Fibroblast of the conjunctiva (primary cell): Measurements from ENCODE around the gene C8A.

Experiments used
- DNase-seq: peaks from one replicate; pipeline ENCODE4 v3.0.0-alpha.2; 2010; ENCODE audit warnings: low read depth

Gene C8A

DNA sequence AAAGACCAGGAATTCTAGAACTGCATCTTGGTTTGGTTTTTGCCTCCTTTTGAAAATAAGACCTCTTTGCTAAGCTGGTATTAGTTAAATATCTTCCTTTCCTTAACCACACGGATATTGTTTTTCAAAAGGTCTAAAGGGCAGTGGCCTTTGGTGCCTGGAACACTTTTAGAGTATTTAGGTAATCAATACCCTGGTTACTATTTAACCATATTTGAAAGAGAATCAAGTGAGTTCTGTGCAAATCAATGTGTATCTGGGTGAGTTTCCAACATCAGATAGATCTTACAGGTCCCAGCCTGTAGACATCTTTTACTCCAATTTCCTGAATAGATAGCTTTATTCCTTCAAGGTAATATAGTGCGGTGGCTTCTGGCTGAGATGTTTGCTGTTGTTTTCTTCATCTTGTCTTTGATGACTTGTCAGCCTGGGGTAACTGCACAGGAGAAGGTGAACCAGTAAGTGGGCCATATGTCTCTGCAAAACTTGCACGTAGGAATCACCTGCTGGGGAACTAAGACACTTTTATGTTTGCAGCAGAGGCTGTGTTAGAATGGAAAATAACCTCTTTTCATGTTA lies at the start of gene C8A:
Gene C8A, plus strand, starts transcription at position 277 of the 579 bp plus-strand sequence. Its CDS starts 105 bp downstream, at position 382.
- DNase-seq: no peak

DNA sequence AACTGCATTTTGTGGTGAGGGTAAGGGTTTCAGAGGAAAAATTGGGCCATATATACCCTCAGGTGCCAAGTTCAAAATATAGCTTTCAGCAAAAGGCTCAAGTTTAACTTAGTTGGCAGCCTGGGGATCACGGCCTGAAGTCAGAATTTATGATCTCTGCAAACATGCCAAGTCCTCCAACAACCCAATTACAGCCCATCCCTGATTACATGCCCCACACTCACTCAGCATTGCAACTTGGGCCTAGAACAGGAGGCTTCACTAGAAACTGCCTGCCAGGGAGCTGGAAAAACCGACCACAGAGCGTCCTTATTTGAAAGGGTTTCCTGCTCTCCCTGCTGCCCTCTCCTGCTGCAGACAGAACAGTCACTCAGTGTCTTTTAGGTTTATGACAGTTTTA lies 47.8 kb upstream of the C8A start:
- no peak for DNase-seq

GRCh38 chr1:56808410-56808809 lies 46.2 kb upstream of the C8A start:
- DNase-seq: no peak

DNA sequence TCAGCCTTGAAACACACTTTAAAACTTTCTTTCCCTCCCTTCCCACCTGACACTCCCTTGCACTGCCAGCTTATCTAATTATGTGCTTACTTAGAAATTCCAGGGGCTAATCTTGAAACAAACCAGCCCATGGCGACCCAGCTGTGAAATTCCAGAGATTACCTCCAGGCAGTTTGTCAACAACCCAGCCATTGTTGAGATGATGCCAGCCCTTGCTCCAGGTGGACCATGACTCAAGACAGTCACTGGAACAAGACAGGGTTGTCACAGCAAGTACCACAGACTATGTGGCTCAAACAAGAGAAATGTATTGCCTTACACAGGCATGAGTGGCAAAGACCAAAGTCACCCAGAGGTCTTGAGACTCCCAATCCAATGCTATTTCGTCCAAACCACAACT lies 43.3 kb upstream of the C8A start:
- DNase-seq: no peak

- no peak for DNase-seq
Observed at GRCh38 chr1:56814205-56814604, 40.4 kb upstream of the C8A start.

DNA sequence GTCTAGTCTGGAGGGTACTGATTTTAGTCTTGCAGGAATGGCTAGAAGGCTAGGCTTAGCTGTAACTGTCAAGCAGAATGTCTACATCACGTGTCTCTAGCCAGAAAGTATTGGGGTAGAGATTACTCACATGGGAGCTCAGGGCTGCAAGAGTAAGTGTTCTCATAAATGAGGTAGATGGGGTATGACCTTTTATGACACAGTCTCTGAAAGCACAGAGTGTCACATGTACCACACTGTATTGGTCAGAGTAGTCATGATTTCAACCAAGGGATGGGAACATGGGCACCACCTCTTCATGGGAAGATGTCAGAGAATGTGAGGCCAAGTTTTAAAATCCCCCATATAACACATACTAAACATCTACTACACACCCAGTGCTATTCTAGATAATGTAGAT lies 38.3 kb upstream of the C8A start:
- no peak for DNase-seq

- no peak for DNase-seq
Observed at GRCh38 chr1:56816909-56817308, 37.7 kb upstream of the C8A start.

DNA sequence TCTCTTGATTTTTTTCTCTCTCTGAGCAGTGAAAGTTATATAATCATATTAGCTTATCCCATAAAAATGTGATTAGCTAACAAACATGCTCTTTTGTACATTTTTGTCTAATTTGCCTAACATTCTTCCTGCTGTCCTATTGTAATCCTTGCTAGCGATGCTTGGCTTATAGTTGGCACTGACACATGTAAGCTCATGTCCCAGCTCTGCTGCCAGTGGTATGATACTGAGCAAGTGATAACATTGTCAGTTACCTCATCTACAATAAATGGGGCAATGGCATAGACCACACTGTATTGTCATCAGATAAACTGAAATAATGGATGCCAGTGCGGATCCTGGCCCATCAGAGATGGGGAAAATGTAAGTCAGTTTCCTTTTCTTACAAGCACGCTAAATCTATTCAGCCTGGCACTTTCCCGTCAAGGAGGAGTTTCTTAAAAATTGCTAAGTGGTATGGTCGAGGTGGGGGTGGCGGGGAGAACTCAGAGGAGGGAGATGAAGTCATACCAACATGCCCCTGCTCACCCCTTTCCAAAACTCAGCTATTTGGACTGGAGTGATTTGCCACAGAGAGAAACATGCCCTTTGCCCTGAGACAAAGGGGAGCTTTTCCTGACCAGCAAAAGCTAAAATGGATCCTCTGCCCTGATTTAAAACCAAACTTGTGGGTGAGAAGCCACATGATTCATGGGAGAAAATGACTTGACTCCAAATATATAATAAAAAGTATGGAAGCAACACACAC lies 36.7 kb upstream of the C8A start:
- DNase-seq: no peak

GRCh38 chr1:56819387-56819899 lies 35.2 kb upstream of the C8A start, which contains the start of gene FYB2:
FYB2 (minus strand) TSS chr1:56819404; CDS start chr1:56819290, 114 bp downstream.
- DNase-seq: no peak

DNA sequence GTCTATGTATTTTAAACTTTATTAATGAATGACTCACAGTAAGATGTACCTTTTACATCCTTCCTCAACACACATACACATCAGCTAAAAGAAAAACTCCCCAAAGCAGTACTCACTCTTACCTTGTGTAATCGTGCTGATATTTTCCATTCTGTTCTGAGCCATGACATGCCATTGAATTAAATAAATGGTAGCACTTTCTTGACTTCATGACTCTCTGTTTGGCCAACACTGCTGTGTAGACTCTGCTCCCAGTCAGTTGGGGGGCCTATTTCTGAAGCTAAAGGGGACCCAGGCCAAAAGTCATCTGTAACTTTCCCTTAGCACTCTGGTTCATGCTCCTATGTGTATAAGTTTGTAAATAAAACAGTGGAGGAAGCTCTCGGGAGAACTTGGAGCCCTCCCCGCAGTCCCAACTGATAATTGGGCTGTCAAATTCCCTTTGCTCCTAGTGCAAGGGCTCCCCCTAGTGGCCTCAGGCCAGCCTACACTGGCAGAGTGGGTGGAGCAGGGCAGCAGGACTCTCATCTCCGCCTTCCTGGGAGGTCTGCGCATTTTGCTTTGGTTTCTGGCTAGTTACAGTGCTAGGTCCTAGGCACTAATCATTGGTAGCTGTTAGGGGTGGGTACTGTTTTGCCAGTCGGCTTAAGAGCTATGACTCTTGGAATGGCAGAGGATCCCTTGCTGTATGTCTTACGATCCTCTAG lies 33.7 kb upstream of the C8A start:
- DNase-seq: peak; percentile 62

DNA sequence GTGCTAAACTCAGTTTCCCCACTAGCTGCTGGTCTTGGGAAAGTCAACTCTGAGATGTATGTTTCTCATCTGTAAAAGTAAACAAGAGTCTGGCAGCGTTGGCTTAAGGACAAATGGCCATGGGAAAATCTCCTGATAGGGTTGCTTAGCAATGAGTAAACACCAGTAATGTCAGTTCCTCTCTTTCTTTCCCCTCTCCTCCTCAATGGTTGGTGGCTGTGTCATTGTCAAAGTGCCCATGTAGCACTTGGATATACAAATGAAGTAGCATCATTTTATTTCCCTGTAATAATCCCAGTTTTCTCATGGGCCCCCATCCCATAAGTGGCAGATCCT lies 33.2 kb upstream of the C8A start:
- DNase-seq: no peak

GRCh38 chr1:56824271-56824670 lies 30.3 kb upstream of the C8A start:
- no peak for DNase-seq

DNA sequence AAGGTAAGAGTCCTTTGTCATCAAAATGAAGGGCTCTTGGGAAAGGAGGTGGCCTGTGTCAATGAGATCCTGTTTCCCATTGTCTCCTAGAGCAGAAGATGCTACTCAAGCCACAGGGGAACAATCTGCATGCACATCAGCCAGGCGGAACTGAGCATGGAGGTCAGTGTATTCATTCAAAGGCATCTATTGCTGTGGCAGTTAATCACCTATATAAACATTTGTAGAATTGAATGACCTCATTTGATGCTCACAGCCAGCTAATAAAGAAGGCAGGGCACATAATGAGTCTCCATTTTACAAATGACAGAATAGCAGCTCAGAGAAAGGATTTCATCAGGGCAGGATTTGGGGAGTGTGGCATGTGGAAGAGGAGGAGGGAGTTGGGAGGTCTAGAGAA lies 29.7 kb upstream of the C8A start:
- DNase-seq: no peak

- no peak for DNase-seq
Observed at GRCh38 chr1:56825436-56825835, 29.2 kb upstream of the C8A start.

DNA sequence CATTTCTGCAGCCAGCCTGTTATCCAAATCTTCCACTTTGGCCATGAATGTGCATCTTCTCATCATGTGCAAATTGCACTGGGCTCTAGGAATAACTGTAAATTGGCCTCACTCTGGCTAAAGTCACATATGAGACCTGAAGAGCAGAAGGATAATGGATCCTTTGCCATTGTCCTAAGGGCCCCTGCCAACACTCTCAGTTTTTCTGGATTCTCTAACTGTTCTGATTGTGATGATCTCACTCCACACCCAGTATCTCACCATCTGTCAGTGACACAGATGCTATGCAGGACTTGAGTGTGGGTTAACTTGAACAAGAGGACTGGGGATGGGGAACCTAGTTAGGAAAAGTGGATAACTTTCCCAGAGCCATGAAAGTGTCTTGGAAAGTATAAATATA lies 26.9 kb upstream of the C8A start:
- DNase-seq: no peak

GRCh38 chr1:56830052-56830451 lies 24.5 kb upstream of the C8A start:
- no peak for DNase-seq

DNA sequence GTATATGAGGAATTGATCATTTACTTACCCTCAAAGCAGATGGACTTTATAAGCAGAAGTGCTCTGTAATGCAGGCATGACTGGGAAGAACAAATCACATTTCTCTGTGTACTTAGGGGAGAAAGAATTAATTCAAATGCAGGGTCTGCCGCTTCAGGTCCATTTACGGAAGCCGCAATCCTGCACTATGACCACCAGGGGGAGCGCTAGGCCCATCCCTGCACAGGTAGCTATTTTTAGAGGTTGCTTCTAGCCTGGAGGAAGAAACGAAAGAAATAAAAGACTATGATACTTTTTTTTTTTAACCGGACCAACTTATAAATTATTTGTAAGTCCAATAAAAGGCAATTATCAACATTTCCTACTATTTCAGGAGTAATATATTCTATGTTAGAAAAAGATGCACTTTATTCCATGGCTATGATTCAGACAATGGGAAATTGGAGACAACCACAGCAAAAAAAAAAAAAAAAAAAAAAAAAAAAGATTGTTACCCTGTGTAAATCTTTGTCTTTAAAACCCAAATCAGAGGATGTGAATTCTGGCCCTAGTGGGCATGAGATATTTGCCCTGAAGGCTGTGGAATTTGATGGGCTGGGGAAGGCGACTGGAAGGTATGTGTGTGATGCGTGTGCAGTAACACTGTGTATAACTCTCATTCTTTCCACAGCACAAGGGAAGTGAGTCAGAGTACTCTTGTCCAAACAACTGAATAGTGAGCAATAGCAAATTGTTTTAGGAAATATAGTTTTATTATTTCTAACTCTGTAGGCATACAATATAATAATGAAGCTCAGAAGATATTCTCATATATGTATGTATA lies 22.5 kb upstream of the C8A start:
- peak; percentile 82 for DNase-seq

DNA sequence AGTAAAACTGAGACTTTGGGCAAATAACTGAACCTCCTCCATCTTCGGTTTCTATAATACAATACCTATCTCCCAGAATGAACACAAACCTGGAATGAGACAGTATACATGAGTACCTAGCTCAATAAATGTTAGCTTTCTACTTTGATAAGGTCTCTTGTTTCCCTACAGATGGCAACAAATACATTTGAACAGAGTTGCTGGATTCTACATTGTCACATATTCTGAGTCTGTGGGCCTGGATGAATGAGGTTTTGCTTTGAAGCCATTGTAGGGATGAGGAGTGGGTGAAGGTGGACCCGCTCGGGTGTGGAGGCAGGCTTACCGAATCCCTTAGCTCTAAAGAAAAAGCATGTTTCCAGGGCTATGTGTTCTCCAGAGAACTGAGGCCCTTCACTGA lies 21.5 kb upstream of the C8A start:
- DNase-seq: no peak

GRCh38 chr1:56834137-56834900 lies 20.3 kb upstream of the C8A start:
- DNase-seq: no peak

DNA sequence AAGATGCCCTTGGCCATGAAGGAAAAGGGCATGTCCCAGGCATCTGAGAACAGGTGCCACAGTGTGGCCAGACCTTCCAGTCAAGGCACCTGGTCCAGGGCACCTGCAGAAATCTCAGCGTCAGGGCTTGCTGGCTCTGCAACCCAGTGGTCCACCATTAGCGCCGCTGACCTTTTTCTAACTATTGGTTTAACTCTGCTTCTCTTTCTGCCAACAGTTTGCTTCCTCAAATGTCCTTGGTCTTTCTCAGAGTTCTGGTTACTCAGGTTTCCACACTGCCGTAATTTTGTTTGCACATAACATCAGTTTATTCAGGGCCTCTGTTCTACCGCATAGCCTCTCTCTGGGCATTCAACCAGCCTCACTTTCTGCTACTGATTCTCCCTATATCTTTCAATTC lies 18.9 kb upstream of the C8A start:
- no peak for DNase-seq

DNA sequence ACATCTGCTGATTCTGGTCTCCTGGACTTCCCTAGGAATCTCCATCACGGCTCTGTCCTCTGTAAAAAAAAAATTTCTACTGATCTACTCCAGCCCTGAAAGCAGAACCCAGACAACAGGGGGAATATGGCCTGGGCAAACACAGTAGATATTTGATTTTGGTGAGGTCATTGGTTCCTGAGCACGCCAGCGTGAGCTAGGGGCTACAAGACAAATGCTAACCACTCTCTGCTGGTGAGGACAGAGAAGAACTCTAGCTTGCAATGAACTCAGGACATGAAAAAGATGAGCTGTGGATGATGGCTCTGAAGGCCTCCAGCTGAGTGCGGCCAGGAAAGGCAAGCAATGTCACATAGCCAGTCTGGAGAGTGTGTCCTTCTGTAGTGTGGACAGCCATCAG lies 18.2 kb upstream of the C8A start:
- no peak for DNase-seq
